Vagina (tissue), 2 donors: Measurements from ENCODE around the gene MVD.

Experiments
- POLR2A ChIP-seq, 2 donors: fragments of 450-650 bp; IDR thresholded peaks; one replicate each; pipeline ENCODE4 v1.6.1; 2017; ENCODE audit warnings: antibody characterized with exemption in 2 of 2, mild to moderate bottlenecking in 2 of 2, moderate library complexity in 2 of 2
- POLR2AphosphoS5 ChIP-seq, 2 donors: sonication (generic); formaldehyde crosslinking; IDR thresholded peaks; one replicate each; pipeline ENCODE4 v1.9.0; 2017; ENCODE audit warnings: antibody characterized with exemption in 2 of 2, mild to moderate bottlenecking in 2 of 2, low read depth in 1 of 2; ENCODE audit not compliant: insufficient read depth in 1 of 2
- TF ChIP-seq, protein P1 (sequence below), 3 experiments: fragments of 450-650 bp in 2 of 3; fragments of 200-600 bp in 1 of 3; sonication (generic) in 1 of 3; IDR thresholded peaks; one replicate each; pipeline ENCODE4 v1.5.1; 2017 to 2019; ENCODE audit warnings: antibody characterized with exemption in 3 of 3, mild to moderate bottlenecking in 2 of 3, moderate library complexity in 2 of 3

DNA sequence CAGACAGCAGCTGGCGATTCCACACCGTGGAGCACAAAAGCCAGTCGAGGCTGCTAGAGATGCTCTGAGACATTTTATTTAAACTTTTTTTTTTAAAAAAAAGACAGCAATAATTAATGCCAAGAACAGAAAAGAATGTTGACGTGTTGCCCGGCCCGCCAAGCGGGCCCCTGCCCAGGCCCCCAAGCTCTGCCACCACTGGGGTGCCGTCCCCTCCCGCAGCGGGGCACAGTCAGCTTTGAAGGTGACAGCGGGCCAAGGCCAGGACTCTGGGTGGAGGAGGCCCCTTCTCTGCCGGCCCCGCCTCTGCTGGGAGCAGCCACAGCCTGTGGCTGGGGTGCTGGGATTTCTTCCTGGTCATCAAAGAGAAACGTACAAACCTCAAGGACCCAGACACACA, 33.5 kb upstream of the MVD start:
- TF ChIP-seq, protein P1, sequence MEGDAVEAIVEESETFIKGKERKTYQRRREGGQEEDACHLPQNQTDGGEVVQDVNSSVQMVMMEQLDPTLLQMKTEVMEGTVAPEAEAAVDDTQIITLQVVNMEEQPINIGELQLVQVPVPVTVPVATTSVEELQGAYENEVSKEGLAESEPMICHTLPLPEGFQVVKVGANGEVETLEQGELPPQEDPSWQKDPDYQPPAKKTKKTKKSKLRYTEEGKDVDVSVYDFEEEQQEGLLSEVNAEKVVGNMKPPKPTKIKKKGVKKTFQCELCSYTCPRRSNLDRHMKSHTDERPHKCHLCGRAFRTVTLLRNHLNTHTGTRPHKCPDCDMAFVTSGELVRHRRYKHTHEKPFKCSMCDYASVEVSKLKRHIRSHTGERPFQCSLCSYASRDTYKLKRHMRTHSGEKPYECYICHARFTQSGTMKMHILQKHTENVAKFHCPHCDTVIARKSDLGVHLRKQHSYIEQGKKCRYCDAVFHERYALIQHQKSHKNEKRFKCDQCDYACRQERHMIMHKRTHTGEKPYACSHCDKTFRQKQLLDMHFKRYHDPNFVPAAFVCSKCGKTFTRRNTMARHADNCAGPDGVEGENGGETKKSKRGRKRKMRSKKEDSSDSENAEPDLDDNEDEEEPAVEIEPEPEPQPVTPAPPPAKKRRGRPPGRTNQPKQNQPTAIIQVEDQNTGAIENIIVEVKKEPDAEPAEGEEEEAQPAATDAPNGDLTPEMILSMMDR (IDR thresholded peaks at IDR 0.05), result no peak
- TF ChIP-seq POLR2AphosphoS5 (IDR thresholded peaks at IDR 0.05; ENCODE audit: insufficient read depth in 1 of 2, low read depth in 1 of 2) (no peak), POLR2A (IDR thresholded peaks at IDR 0.05) (no peak)
